ENCODE data around the gene PDZD7.

The PDZD7 gene

GRCh38 chr10:101042118-101042517 is 11.2 kb upstream of the PDZD7 start:
- TF ChIP-seq CTCF (IDR thresholded peaks at IDR 0.05; ENCODE audit: borderline replicate concordance, control extremely low read depth, extremely low read depth, insufficient read depth, missing control alignments) = no peak
- in situ Hi-C loops (cut with MboI; ENCODE audit: low sequenced_read_pairs, unreplicated experiment) = no loop called here
- no peak for DNase-seq (ENCODE audit: low spot score)

GRCh38 chr10:101041252-101041761 is 10.4 kb upstream of the PDZD7 start:
- in situ Hi-C loops (cut with MboI; ENCODE audit: low sequenced_read_pairs, unreplicated experiment) = no loop called here
- peak; percentile 89 for TF ChIP-seq CTCF (IDR thresholded peaks at IDR 0.05; ENCODE audit: borderline replicate concordance, control extremely low read depth, extremely low read depth, insufficient read depth, missing control alignments)
- DNase-seq (ENCODE audit: low spot score) = peak; percentile 86

GRCh38 chr10:101040851-101041250 is 9.9 kb upstream of the PDZD7 start:
- TF ChIP-seq CTCF (IDR thresholded peaks at IDR 0.05; ENCODE audit: borderline replicate concordance, control extremely low read depth, extremely low read depth, insufficient read depth, missing control alignments) = no peak
- no peak for DNase-seq (ENCODE audit: low spot score)
- in situ Hi-C loops (cut with MboI; ENCODE audit: low sequenced_read_pairs, unreplicated experiment) = no loop called here

- TF ChIP-seq CTCF (IDR thresholded peaks at IDR 0.05; ENCODE audit: borderline replicate concordance, control extremely low read depth, extremely low read depth, insufficient read depth, missing control alignments) = no peak
- in situ Hi-C loops (cut with MboI; ENCODE audit: low sequenced_read_pairs, unreplicated experiment) = no loop called here
Observed at GRCh38 chr10:101040061-101040460, 9.1 kb upstream of the PDZD7 start.

GRCh38 chr10:101038484-101038883 is 7.6 kb upstream of the PDZD7 start:
- TF ChIP-seq CTCF (IDR thresholded peaks at IDR 0.05; ENCODE audit: borderline replicate concordance, control extremely low read depth, extremely low read depth, insufficient read depth, missing control alignments) = no peak
- in situ Hi-C loops (cut with MboI; ENCODE audit: low sequenced_read_pairs, unreplicated experiment) = loop anchor here (10.0 kb wide), 1 partner anchor 106 kb away; no protein-coding TSS in a partner anchor
- no peak for DNase-seq (ENCODE audit: low spot score)

More at GRCh38 chr10:101040061-101040460, 9.1 kb upstream of the PDZD7 start:
- DNase-seq (ENCODE audit: low spot score) = no peak

GRCh38 chr10:101036726-101037125 is 5.8 kb upstream of the PDZD7 start:
- no peak for TF ChIP-seq CTCF (IDR thresholded peaks at IDR 0.05; ENCODE audit: borderline replicate concordance, control extremely low read depth, extremely low read depth, insufficient read depth, missing control alignments)
- no peak for DNase-seq (ENCODE audit: low spot score)
- in situ Hi-C loops (cut with MboI; ENCODE audit: low sequenced_read_pairs, unreplicated experiment) = loop anchor here (10.0 kb wide), 1 partner anchor 108 kb away; no protein-coding TSS in a partner anchor

Measured in GM13976 (cell line).